ENCODE results near the gene NEAT1.
"Not testable (repeated sequence)": the region's sequence is repeated elsewhere in the genome, so short reads cannot be mapped to it uniquely, and the experiment has no call there.

NEAT1 gene

GRCh38 chr11:65459552-65459951 is 37.0 kb downstream of the NEAT1 start:
- TF ChIP-seq CTCF (conservative IDR thresholded peaks at IDR 0.05; ENCODE audit: low read depth, low read length): no peak
- Histone ChIP-seq H3K36me3 (ENCODE audit: insufficient read depth) (no peaks in the 10 kb centered on the region), H3K9ac (no peak overlapping the region), H4K20me1 (ENCODE audit: insufficient read depth) (no peaks in the 10 kb centered on the region), H3K79me2 (ENCODE audit: insufficient read depth, low read depth) (no peaks in the 10 kb centered on the region), H3K27ac (no peak overlapping the region), H3K4me2 (no peak overlapping the region), H3K27me3 (ENCODE audit: insufficient read depth, low read depth) (no peaks in the 10 kb centered on the region), H2AFZ (ENCODE audit: low read depth) (no peak overlapping the region), H3K4me1 (ENCODE audit: low read depth, poor library complexity, severe bottlenecking) (no peaks in the 10 kb centered on the region), H3K4me3 (IDR thresholded peaks at IDR 0.05; ENCODE audit: insufficient read depth, low read depth, low read length) (no peak overlapping the region)

- H3K4me2 ChIP-seq: peak overlapping the region; percentile 43
- H3K79me2 ChIP-seq (ENCODE audit: insufficient read depth, low read depth); H3K36me3 ChIP-seq (ENCODE audit: insufficient read depth); H3K9ac ChIP-seq; H3K4me3 ChIP-seq (IDR thresholded peaks at IDR 0.05; ENCODE audit: insufficient read depth, low read depth, low read length); H3K27me3 ChIP-seq (ENCODE audit: insufficient read depth, low read depth); H4K20me1 ChIP-seq (ENCODE audit: insufficient read depth): not testable (repeated sequence)
- peak overlapping the region; percentile 12; the same call in 1 of the 2 replicates for H2AFZ ChIP-seq (ENCODE audit: low read depth)
- H3K27ac ChIP-seq: peak overlapping the region; percentile 66
- H3K4me1 ChIP-seq (ENCODE audit: low read depth, poor library complexity, severe bottlenecking): peaks cover 36% of the 10 kb centered on the region
Measured at GRCh38 chr11:65465471-65465870, 42.9 kb downstream of the NEAT1 start.

- peaks cover 54% of the 10 kb centered on the region for H3K4me1 ChIP-seq (ENCODE audit: low read depth, poor library complexity, severe bottlenecking)
- H3K36me3 ChIP-seq (ENCODE audit: insufficient read depth); H2AFZ ChIP-seq (ENCODE audit: low read depth); H3K9ac ChIP-seq; H3K4me3 ChIP-seq (IDR thresholded peaks at IDR 0.05; ENCODE audit: insufficient read depth, low read depth, low read length); H3K27me3 ChIP-seq (ENCODE audit: insufficient read depth, low read depth); H3K79me2 ChIP-seq (ENCODE audit: insufficient read depth, low read depth); H3K4me2 ChIP-seq; H4K20me1 ChIP-seq (ENCODE audit: insufficient read depth); H3K27ac ChIP-seq: not testable (repeated sequence)
Measured at GRCh38 chr11:65467306-65467705, 44.7 kb downstream of the NEAT1 start.

- Histone ChIP-seq H3K27me3 (ENCODE audit: insufficient read depth, low read depth) (no peaks in the 10 kb centered on the region), H2AFZ (ENCODE audit: low read depth) (no peak overlapping the region), H3K9ac (no peak overlapping the region), H3K4me3 (IDR thresholded peaks at IDR 0.05; ENCODE audit: insufficient read depth, low read depth, low read length) (no peak overlapping the region), H3K79me2 (ENCODE audit: insufficient read depth, low read depth) (no peaks in the 10 kb centered on the region), H3K4me2 (no peak overlapping the region), H3K4me1 (ENCODE audit: low read depth, poor library complexity, severe bottlenecking) (peaks cover 70% of the 10 kb centered on the region), H3K27ac (no peak overlapping the region), H4K20me1 (ENCODE audit: insufficient read depth) (no peaks in the 10 kb centered on the region), H3K36me3 (ENCODE audit: insufficient read depth) (no peaks in the 10 kb centered on the region)
- TF ChIP-seq CTCF (conservative IDR thresholded peaks at IDR 0.05; ENCODE audit: low read depth, low read length): peak; percentile 60
Measured at GRCh38 chr11:65468874-65469333, 46.3 kb downstream of the NEAT1 start.

- peak overlapping the region; percentile 91; the same call in 1 of the 2 replicates for H3K27ac ChIP-seq
- peak overlapping the region; percentile 91; the same call in 1 of the 2 replicates for H3K4me2 ChIP-seq
- no peaks in the 10 kb centered on the region for H3K27me3 ChIP-seq (ENCODE audit: insufficient read depth, low read depth)
- H3K36me3 ChIP-seq (ENCODE audit: insufficient read depth): no peaks in the 10 kb centered on the region
- H3K9ac ChIP-seq: no peak overlapping the region; the same call in 1 of the 2 replicates
- no peak overlapping the region for H3K4me3 ChIP-seq (IDR thresholded peaks at IDR 0.05; ENCODE audit: insufficient read depth, low read depth, low read length)
- no peak for TF ChIP-seq CTCF (conservative IDR thresholded peaks at IDR 0.05; ENCODE audit: low read depth, low read length)
- H4K20me1 ChIP-seq (ENCODE audit: insufficient read depth): no peaks in the 10 kb centered on the region
- peaks cover 3% of the 10 kb centered on the region; the same call in 1 of the 2 replicates for H3K79me2 ChIP-seq (ENCODE audit: insufficient read depth, low read depth)
- peaks cover 78% of the 10 kb centered on the region for H3K4me1 ChIP-seq (ENCODE audit: low read depth, poor library complexity, severe bottlenecking)
- no peak overlapping the region for H2AFZ ChIP-seq (ENCODE audit: low read depth)
Measured at GRCh38 chr11:65470433-65471049, 47.9 kb downstream of the NEAT1 start.
